GM12878 (cell line): Measurements from ENCODE around the gene TMPRSS9. TPM values are rescaled to one million over a fixed set of nuclear protein-coding genes. Genes with fewer than 3 reads are reported as not detected.

Experiments used
- ATAC-seq: fragments of 200-7000 bp; cut with Tn5 transposase; 3 replicates; pipeline ENCODE4 v1.9.1; 2020; ENCODE audit warnings: mild to moderate bottlenecking, moderate library complexity
- BruUV-seq: library from RNA; stranded (reverse); fragments of 400-500 nt; replicated peaks from 2 replicates; lab custom pipeline; 2021; lab: Mats Ljungman, UMichigan
- CTCF ChIA-PET: fragments of 300-600 bp; sonication (Branson Sonifier 250); formaldehyde crosslinking; extraction: SDS; loops from one replicate; lab custom pipeline; 2021; ENCODE audit warnings: inconsistent platforms; lab: Yijun Ruan, JAX
- POLR2A ChIA-PET: fragments of 350-600 bp; formaldehyde crosslinking; extraction: SDS; loops from one replicate; lab custom pipeline; 2021; ENCODE audit warnings: inconsistent platforms; lab: Charles Lee
- RAD21 ChIA-PET: fragments of 300-600 bp; sonication (Branson Sonifier 250); formaldehyde crosslinking; loops from one replicate; lab custom pipeline; 2023; ENCODE audit warnings: antibody characterized with exemption; ENCODE audit not compliant: unreplicated experiment; lab: Charles Lee
- SMC1A ChIA-PET: fragments of 300-600 bp; sonication (Branson Sonifier 250); formaldehyde crosslinking; loops from one replicate; lab custom pipeline; 2023; ENCODE audit not compliant: unreplicated experiment, uncharacterized antibody; lab: Charles Lee
- DNase-seq: peaks from one replicate; pipeline ENCODE4 v3.0.0-alpha.2; 2011; ENCODE audit warnings: low read depth, low spot score
- FAIRE-seq: peaks from 3 replicates; lab custom pipeline; 2011; peaks lifted over from hg19 to GRCh38; lab: Jason Lieb, UNC
- H2AFZ ChIP-seq: 2 replicates; pipeline ENCODE4 v1.6.0; 2011; ENCODE audit warnings: low read depth, low read length, control low read depth; ENCODE audit not compliant: control insufficient read depth
- H3K27ac ChIP-seq: 2 replicates; pipeline ENCODE4 v1.5.1; 2011; ENCODE audit warnings: control low read depth; ENCODE audit not compliant: control insufficient read depth, insufficient read depth
- H3K27me3 ChIP-seq, 2 experiments: replicated peaks in 1 of 2; 2 replicates each; pipeline versions ENCODE4 v1.6.0 to v1.6.1; 2011; ENCODE audit warnings: low read length in 1 of 2; ENCODE audit not compliant: control insufficient read depth in 2 of 2, insufficient read depth in 2 of 2
- H3K36me3 ChIP-seq, 2 experiments: 2 replicates each; pipeline ENCODE4 v1.5.1; 2011; ENCODE audit warnings: low read length in 1 of 2; ENCODE audit not compliant: control insufficient read depth in 2 of 2, insufficient read depth in 2 of 2
- H3K4me1 ChIP-seq: 2 replicates; pipeline ENCODE4 v1.6.1; 2011; ENCODE audit warnings: mild to moderate bottlenecking, low read length, moderate library complexity, mixed read lengths; ENCODE audit not compliant: control insufficient read depth, insufficient read depth
- H3K4me2 ChIP-seq: 2 replicates; pipeline ENCODE4 v1.6.0; 2011; ENCODE audit warnings: control low read depth; ENCODE audit not compliant: control insufficient read depth, insufficient read depth
- H3K4me3 ChIP-seq: fragments of 200-600 bp; sonication (generic); 2 replicates; pipeline ENCODE4 v1.5.1; 2016
- H3K79me2 ChIP-seq: 2 replicates; pipeline ENCODE4 v1.6.0; 2011; ENCODE audit warnings: low read length; ENCODE audit not compliant: control insufficient read depth, insufficient read depth
- H3K9ac ChIP-seq: 2 replicates; pipeline ENCODE4 v1.8.0; 2011; ENCODE audit warnings: low read length, control low read depth, mixed read lengths; ENCODE audit not compliant: control insufficient read depth, insufficient read depth
- H3K9me3 ChIP-seq: replicated peaks from 3 replicates; pipeline ENCODE4 v1.5.1; 2011; ENCODE audit warnings: mild to moderate bottlenecking, low read length; ENCODE audit not compliant: control insufficient read depth, insufficient read depth
- H4K20me1 ChIP-seq: 2 replicates; pipeline ENCODE4 v1.6.0; 2011; ENCODE audit not compliant: control insufficient read depth, insufficient read depth
- BRCA1 ChIP-seq: IDR thresholded peaks from 2 replicates; pipeline ENCODE4 v1.6.1; 2011; ENCODE audit warnings: low read depth, low read length, improper control_type of control experiment
- MYB ChIP-seq: fragments of 150-350 bp; IDR thresholded peaks from 2 replicates; pipeline ENCODE4 v1.6.1; 2014; ENCODE audit warnings: mild to moderate bottlenecking, low read depth, low read length, borderline replicate concordance
- POLR2A ChIP-seq: IDR thresholded peaks from 2 replicates; pipeline ENCODE4 v1.6.1; 2011; ENCODE audit warnings: low read depth, mild to moderate bottlenecking, low read length
- SPI1 ChIP-seq: IDR thresholded peaks from 2 replicates; pipeline ENCODE4 v1.6.1; 2011; ENCODE audit warnings: low read depth, mild to moderate bottlenecking, low read length, moderate library complexity, borderline replicate concordance; ENCODE audit not compliant: insufficient read depth
- ZBED1 ChIP-seq: IDR thresholded peaks from 2 replicates; pipeline ENCODE4 v1.6.1; 2016; ENCODE audit warnings: borderline replicate concordance
- WGBS: methylation state at CpG from one replicate; pipeline ENCODE4 v1.1.6; 2016; ENCODE audit warnings: low lambda C conversion rate; ENCODE audit not compliant: insufficient replicate concordance, insufficient coverage; ENCODE audit errors: missing lambda C conversion rate; 5-methylcytosine and 5-hydroxymethylcytosine counted together
- in situ Hi-C: fragments of 300-500 bp; cut with MboI; formaldehyde crosslinking; loops from 9 replicates; pipeline ENCODE4 v1.14.3; 2018; ENCODE audit warnings: mixed read lengths
- intact Hi-C: fragments of 100-400 bp; cut with micrococcal nuclease; formaldehyde crosslinking; loops from one replicate; pipeline ENCODE4 v1.14.2; 2022; ENCODE audit not compliant: unreplicated experiment
- polyA plus RNA-seq, 11 experiments: library from polyadenylated mRNA; depleted of rRNA in 4 of 11; unstranded in 6 of 11; stranded (reverse) in 5 of 11; fragments of >200 nt; fragmentation: Nextera tagmentation in 4 of 11; fragmentation: Illumina TruSeq in 1 of 11; extraction: Ambion mirVana in 4 of 11; extraction: Trizol in 1 of 11; gene quantifications; 1 replicate in 1 of 11; 2 replicates in 10 of 11; pipeline versions ENCODE4 v1.2.1 to v1.2.3, GENCODE V29; 2011 to 2016; ENCODE audit warnings: inconsistent platforms in 2 of 11, missing spikeins in 2 of 11, low read depth in 1 of 11
- total RNA-seq, 4 experiments: library from RNA; depleted of rRNA in 3 of 4; stranded (reverse); fragments of >200 nt in 3 of 4; fragmentation: Illumina TruSeq in 1 of 4; extraction: Trizol in 1 of 4; gene quantifications; 2 replicates each; pipeline versions ENCODE4 v1.2.1 to v1.2.3, GENCODE V29; 2013 to 2021
- TF ChIP-seq, protein P1 (sequence below): IDR thresholded peaks from 2 replicates; pipeline ENCODE4 v1.6.1; 2011; ENCODE audit warnings: borderline replicate concordance, low read depth, mild to moderate bottlenecking, moderate library complexity, low read length; ENCODE audit not compliant: insufficient read depth, poor library complexity, severe bottlenecking

TMPRSS9 gene
- total and polyA plus RNA-seq, 10 of the 15 experiments (the other 5 are each of a cell fraction or from before 2014, with no cell fraction given), result 0.24 TPM; not detected in 9

DNA sequence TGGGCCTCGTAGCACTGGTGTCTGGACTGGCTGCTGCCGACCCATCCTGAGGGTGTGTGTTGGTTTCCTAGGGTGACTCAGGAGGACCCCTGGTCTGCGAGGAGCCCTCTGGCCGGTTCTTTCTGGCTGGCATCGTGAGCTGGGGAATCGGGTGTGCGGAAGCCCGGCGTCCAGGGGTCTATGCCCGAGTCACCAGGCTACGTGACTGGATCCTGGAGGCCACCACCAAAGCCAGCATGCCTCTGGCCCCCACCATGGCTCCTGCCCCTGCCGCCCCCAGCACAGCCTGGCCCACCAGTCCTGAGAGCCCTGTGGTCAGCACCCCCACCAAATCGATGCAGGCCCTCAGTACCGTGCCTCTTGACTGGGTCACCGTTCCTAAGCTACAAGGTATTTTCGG is 53.6 kb downstream of the TMPRSS9 start:
- FAIRE-seq (no peak), ATAC-seq (no peak), DNase-seq (no peak)
- no peak overlapping the region for H2AFZ ChIP-seq
- no peak overlapping the region for H3K4me3 ChIP-seq
- H3K36me3 ChIP-seq, result no peaks in the 10 kb centered on the region
- no peak overlapping the region for H3K9ac ChIP-seq
- no peaks in the 10 kb centered on the region for H3K27me3 ChIP-seq
- H3K9me3 ChIP-seq, result no peaks in the 10 kb centered on the region; the same call in 2 of the 3 replicates
- no peaks in the 10 kb centered on the region for H4K20me1 ChIP-seq
- H3K4me1 ChIP-seq, result no peaks in the 10 kb centered on the region
- in situ Hi-C loops, result no loop called here
- intact Hi-C loops, result no loop called here
- CTCF ChIA-PET, result no interaction called here
- H3K4me2 ChIP-seq, result no peak overlapping the region
- no peaks in the 10 kb centered on the region for H3K79me2 ChIP-seq
- TF ChIP-seq MYB (no peak), POLR2A (0 out of 2 replicates have a peak, but pooled peaks have one; percentile 52), BRCA1 (no peak), SPI1 (no peak), ZBED1 (no peak)
- TF ChIP-seq, protein P1, sequence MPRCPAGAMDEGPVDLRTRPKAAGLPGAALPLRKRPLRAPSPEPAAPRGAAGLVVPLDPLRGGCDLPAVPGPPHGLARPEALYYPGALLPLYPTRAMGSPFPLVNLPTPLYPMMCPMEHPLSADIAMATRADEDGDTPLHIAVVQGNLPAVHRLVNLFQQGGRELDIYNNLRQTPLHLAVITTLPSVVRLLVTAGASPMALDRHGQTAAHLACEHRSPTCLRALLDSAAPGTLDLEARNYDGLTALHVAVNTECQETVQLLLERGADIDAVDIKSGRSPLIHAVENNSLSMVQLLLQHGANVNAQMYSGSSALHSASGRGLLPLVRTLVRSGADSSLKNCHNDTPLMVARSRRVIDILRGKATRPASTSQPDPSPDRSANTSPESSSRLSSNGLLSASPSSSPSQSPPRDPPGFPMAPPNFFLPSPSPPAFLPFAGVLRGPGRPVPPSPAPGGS, result peak; percentile 36
- WGBS, result 88% methylated on average over 13 of the region's 16 CpGs
- POLR2A ChIA-PET, result no interaction called here
- BruUV-seq, result no TSS peak
- SMC1A ChIA-PET, result no interaction called here
- no peak overlapping the region for H3K27ac ChIP-seq
- RAD21 ChIA-PET, result no interaction called here
